HG02623 (cell line): ENCODE measurements around the gene STRN.

Experiments used
- ATAC-seq: cut with Tn5 transposase; IDR thresholded peaks from one replicate; pipeline ENCODE4 v1.9.1; 2021; ENCODE audit warnings: moderate library complexity; ENCODE audit not compliant: unreplicated experiment

Gene STRN

DNA sequence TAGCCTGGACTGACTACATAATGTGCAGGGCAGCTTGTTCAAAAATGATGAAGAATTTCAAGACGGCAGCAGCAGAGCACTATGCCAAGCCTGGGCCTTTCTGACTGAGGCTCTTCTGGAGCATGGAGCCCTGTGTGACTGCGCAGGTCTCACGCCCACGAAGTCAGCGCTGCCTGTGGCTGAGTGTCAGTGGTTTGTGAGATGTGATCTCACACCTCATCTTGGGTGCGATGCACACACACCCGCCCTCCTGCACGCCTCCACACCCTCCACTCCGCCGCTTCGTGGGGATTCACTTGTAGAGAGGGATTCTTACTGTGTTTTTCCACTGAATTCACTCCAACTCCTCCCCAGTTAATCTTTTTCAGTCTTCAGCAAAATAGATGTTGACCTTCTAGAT is 166.0 kb downstream of the STRN start:
- ATAC-seq: no peak

DNA sequence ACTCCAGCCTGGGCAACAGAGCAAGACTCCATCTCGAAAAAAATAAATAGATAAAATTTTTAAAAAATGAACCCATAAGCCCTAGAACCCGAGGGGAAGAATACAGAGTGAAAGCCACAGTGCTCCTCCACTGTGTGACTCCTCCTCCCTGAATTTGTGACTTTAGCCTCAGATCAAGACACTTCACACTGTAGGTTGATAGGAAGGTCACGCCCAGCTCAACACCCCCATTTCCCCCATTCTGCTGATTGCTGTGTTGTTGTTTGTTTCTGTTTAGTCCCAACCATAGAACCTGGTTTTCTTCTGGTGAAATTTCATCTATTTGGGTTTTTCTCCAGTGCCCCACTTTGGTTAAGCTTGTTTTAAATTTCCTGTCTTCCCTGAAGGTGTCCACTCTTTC is 167.6 kb downstream of the STRN start:
- ATAC-seq: no peak

DNA sequence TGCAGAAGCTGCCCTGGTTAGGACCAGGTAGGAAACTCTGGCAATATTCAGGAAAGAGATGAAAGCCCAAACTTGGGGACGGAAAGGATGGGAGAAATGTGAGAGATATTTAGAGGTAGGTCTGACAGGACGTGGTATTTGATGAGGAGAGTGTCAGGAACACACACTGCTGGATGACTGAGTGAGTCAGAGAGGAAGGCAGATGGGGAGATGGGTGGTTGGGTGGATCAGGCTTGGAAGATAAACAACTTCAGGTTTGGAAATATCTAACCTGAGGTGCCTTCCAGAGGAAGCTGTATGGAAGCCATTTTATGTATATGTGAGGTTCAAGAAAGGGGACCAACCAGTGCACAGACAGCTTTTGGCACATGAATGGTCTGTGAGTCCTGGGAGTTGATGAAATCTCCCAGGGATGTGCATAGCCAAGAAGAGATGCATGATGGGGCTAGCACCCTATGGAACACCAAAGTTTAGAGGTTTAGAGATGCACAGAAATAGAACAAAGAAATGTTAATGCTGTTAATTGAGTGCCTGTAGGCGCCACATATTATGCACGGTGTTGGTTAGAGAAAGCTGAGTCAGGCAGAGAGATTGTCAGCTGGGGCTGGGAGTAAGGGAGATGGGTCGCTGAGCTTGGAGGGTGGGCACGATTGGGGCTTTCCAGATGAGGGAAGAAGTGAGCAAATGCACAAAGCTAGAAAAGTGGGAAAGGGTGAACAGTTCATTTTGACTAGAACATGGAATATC is 168.8 kb downstream of the STRN start:
- ATAC-seq: no peak
